Measurements from ENCODE around the gene ST7.

GRCh38 chr7:117271566-117271965, 318.3 kb downstream of the ST7 start:
- TF ChIP-seq GATA2 (IDR thresholded peaks at IDR 0.05; ENCODE audit: low read depth, low read length): no peak
- TF ChIP-seq GATA3 (IDR thresholded peaks at IDR 0.05; ENCODE audit: low read depth, low read length): no peak

All from SH-SY5Y (cell line).